ENCODE data around the gene SSTR3.

DNA sequence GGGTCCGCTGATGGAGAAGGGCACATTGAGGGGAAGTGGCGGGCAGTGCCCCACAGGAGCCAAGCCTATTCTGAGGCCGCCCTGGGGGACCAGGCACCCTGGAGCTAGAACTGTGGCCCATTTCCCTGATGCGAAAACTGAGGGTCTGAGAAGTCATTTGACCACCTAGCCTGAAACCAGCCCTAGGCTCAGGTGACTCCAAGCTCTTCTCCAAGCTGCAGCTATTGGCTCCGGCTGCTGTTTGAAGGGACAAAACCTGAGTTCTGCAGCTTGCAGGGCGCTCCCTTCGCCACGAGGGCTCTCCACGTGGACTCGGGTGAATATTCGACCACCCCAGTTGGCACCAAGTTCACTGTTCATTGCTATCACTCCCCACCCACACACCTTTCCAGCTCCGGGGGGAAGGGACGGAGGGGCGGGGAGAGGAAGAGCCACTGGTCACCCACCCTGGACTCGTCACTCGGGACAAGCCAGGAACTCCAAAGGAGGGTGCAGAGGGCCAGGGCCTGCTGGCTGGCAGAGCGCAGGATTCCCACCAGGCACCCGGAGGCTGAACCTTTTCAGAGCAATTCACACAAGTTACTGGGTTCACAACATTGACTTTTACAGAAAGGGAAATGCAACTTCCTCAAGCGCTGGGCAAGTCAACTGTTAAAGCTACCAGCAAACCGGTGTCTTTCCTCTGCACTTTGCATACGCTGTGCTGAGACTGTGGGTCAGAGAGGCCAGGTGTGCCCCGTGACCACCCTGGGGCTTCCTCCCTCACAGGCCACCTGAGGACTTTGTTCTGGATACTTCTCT is 32.8 kb upstream of the SSTR3 start:
- no peak for TF ChIP-seq POLR2A (IDR thresholded peaks at IDR 0.05; ENCODE audit: low read depth, low read length)
- TF ChIP-seq POLR2AphosphoS5 (IDR thresholded peaks at IDR 0.05; ENCODE audit: low read depth, low read length), result no peak
